ENCODE results near the gene VSTM2A.
A peak's percentile ranks its signal among the peaks of the same experiment; 100 is the strongest.

The VSTM2A gene

DNA sequence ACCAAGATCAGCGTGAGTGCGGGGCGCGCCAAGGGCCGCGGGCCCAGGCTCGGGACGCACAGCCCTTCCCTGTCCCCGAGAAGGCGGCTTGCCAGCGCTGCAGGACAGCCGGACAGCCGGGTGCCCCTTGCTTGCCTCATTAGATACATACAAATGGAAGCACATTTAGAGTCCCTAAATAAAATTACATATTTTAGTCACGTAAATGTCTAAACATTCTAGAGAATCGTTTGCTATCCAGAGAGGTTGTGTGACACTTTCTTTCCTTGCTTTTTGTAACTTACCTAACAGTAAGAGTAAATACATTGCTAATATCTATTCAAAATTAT lies 4.8 kb downstream of the VSTM2A start:
- Histone ChIP-seq H3K9me3 (ENCODE audit: control insufficient read depth, low read length) (no peaks in the 10 kb centered on the region), H3K36me3 (ENCODE audit: control insufficient read depth, insufficient read depth, low read length) (no peaks in the 10 kb centered on the region), H3K27me3 (ENCODE audit: control insufficient read depth, insufficient read depth, low read length, poor library complexity, severe bottlenecking) (peaks cover 65% of the 10 kb centered on the region), H3K4me1 (ENCODE audit: control insufficient read depth, insufficient read depth, low read length) (peaks cover 3% of the 10 kb centered on the region), H3K4me3 (ENCODE audit: insufficient read depth, low read depth, low read length) (peak overlapping the region; percentile 48), H3K27ac (ENCODE audit: insufficient read depth, low read depth, low read length, poor library complexity, severe bottlenecking) (no peak overlapping the region)
- 0% methylated on average over 13 to 15 of the region's 15 CpGs for WGBS, 2 experiments

DNA sequence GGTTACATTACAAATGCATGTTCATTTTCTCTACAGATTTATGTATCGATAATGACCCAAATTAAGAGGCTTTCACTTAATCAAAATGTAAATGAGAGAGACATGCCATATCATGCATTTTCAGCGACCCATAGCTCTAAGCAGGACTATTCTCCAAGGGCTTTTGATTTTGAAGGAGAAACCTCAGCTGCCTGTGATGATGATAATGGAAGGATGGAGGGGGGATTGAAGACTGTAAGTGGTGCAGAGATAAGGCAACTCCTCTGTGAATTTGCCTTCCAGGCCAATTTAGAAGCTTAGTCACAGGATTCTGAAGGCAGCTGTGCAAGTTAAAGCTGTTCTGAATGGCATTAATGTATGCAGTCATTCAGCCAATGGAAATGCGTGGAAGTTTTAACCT lies 8.3 kb downstream of the VSTM2A start:
- WGBS, 2 experiments, result 92 to 94% methylated on average over 3 of the region's 3 CpGs
- H3K9me3 ChIP-seq (ENCODE audit: control insufficient read depth, low read length), result no peaks in the 10 kb centered on the region
- no peak overlapping the region for H3K4me3 ChIP-seq (ENCODE audit: insufficient read depth, low read depth, low read length)
- H3K27me3 ChIP-seq (ENCODE audit: control insufficient read depth, insufficient read depth, low read length, poor library complexity, severe bottlenecking), result peaks cover 30% of the 10 kb centered on the region
- H3K36me3 ChIP-seq (ENCODE audit: control insufficient read depth, insufficient read depth, low read length), result no peaks in the 10 kb centered on the region
- H3K4me1 ChIP-seq (ENCODE audit: control insufficient read depth, insufficient read depth, low read length), result no peaks in the 10 kb centered on the region
- no peak overlapping the region for H3K27ac ChIP-seq (ENCODE audit: insufficient read depth, low read depth, low read length, poor library complexity, severe bottlenecking)

GRCh38 chr7:54556121-54556520 lies 13.9 kb downstream of the VSTM2A start:
- H3K27me3 ChIP-seq (ENCODE audit: control insufficient read depth, insufficient read depth, low read length, poor library complexity, severe bottlenecking), result no peaks in the 10 kb centered on the region
- H3K36me3 ChIP-seq (ENCODE audit: control insufficient read depth, insufficient read depth, low read length), result no peaks in the 10 kb centered on the region
- H3K9me3 ChIP-seq (ENCODE audit: control insufficient read depth, low read length), result no peaks in the 10 kb centered on the region
- no peak overlapping the region for H3K27ac ChIP-seq (ENCODE audit: insufficient read depth, low read depth, low read length, poor library complexity, severe bottlenecking)
- no peak overlapping the region for H3K4me3 ChIP-seq (ENCODE audit: insufficient read depth, low read depth, low read length)
- no peaks in the 10 kb centered on the region for H3K4me1 ChIP-seq (ENCODE audit: control insufficient read depth, insufficient read depth, low read length)
- WGBS, 2 experiments, result 43 to 50% methylated on average over 1 of the region's 1 CpG

DNA sequence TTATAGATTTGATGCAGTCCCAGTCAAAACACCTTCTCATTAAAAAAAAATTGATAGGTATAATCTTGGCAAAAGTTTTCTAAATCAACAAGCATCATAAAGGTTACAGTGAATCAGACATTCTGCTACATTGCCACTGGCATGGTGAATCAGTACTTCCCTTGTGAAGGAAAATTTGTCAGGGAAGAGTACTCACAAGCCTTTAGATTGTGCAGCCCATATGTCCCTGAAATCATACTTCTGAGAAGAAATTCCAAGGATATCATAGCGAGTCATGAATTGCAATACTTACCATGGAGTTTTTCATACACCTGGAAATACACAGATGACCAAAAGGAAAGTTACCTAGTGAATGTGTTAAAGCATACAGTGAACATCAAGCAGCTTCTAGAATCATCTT lies 17.2 kb downstream of the VSTM2A start:
- Histone ChIP-seq H3K4me3 (ENCODE audit: insufficient read depth, low read depth, low read length) (no peak overlapping the region), H3K27ac (ENCODE audit: insufficient read depth, low read depth, low read length, poor library complexity, severe bottlenecking) (no peak overlapping the region), H3K4me1 (ENCODE audit: control insufficient read depth, insufficient read depth, low read length) (no peaks in the 10 kb centered on the region), H3K27me3 (ENCODE audit: control insufficient read depth, insufficient read depth, low read length, poor library complexity, severe bottlenecking) (no peaks in the 10 kb centered on the region), H3K36me3 (ENCODE audit: control insufficient read depth, insufficient read depth, low read length) (no peaks in the 10 kb centered on the region), H3K9me3 (ENCODE audit: control insufficient read depth, low read length) (no peaks in the 10 kb centered on the region)
- WGBS, 2 experiments, result 96 to 100% methylated on average over 1 of the region's 1 CpG

DNA sequence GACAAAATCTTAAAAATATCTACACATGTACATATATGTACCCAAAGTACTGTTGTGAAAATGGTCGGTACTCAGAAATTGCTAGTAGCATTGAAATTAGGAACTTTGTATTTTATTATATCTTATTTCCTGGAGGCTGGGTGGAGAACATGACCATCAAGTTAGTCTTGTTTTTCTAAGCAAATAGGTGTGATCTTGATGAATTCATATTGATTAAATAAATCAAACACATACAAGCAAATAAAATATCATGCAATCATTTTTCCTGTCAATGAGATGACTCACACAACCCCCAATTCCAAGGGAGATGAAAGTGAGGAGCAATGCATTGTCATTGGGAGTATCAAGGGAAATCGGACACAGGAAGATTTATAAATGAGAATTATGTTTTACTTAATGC lies 18.0 kb downstream of the VSTM2A start:
- WGBS, 2 experiments, result 78 to 100% methylated on average over 1 to 2 of the region's 2 CpGs
- Histone ChIP-seq H3K27me3 (ENCODE audit: control insufficient read depth, insufficient read depth, low read length, poor library complexity, severe bottlenecking) (no peaks in the 10 kb centered on the region), H3K27ac (ENCODE audit: insufficient read depth, low read depth, low read length, poor library complexity, severe bottlenecking) (no peak overlapping the region), H3K9me3 (ENCODE audit: control insufficient read depth, low read length) (no peaks in the 10 kb centered on the region), H3K4me1 (ENCODE audit: control insufficient read depth, insufficient read depth, low read length) (no peaks in the 10 kb centered on the region), H3K4me3 (ENCODE audit: insufficient read depth, low read depth, low read length) (no peak overlapping the region), H3K36me3 (ENCODE audit: control insufficient read depth, insufficient read depth, low read length) (no peaks in the 10 kb centered on the region)

DNA sequence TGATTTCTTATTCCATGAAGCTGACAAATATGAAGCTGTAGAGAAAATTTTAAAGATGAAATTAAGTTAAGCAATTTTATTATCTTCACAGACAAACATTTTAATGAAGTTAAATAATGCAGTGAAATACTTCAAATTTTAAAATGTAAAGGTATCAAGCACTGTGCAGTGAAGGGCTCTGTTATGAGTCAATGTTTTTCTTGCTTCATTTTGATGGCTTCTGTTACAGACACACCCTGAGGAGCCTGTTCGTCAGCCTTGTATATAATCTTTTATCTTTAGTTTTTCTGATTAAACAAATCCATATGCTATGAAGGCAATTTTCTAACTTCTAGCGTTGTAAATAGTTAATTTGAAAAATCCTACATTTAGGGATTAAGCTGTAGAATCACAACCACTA lies 18.5 kb downstream of the VSTM2A start:
- Histone ChIP-seq H3K27me3 (ENCODE audit: control insufficient read depth, insufficient read depth, low read length, poor library complexity, severe bottlenecking) (no peaks in the 10 kb centered on the region), H3K9me3 (ENCODE audit: control insufficient read depth, low read length) (no peaks in the 10 kb centered on the region), H3K36me3 (ENCODE audit: control insufficient read depth, insufficient read depth, low read length) (no peaks in the 10 kb centered on the region), H3K27ac (ENCODE audit: insufficient read depth, low read depth, low read length, poor library complexity, severe bottlenecking) (no peak overlapping the region), H3K4me1 (ENCODE audit: control insufficient read depth, insufficient read depth, low read length) (no peaks in the 10 kb centered on the region), H3K4me3 (ENCODE audit: insufficient read depth, low read depth, low read length) (no peak overlapping the region)
- WGBS, 2 experiments, result no CpG with 5 or more reads among the region's 2 CpGs

GRCh38 chr7:54563329-54563916 lies 21.2 kb downstream of the VSTM2A start:
- Histone ChIP-seq H3K9me3 (ENCODE audit: control insufficient read depth, low read length) (no peaks in the 10 kb centered on the region), H3K4me1 (ENCODE audit: control insufficient read depth, insufficient read depth, low read length) (peaks cover 2% of the 10 kb centered on the region), H3K27ac (ENCODE audit: insufficient read depth, low read depth, low read length, poor library complexity, severe bottlenecking) (no peak overlapping the region), H3K4me3 (ENCODE audit: insufficient read depth, low read depth, low read length) (no peak overlapping the region), H3K36me3 (ENCODE audit: control insufficient read depth, insufficient read depth, low read length) (no peaks in the 10 kb centered on the region), H3K27me3 (ENCODE audit: control insufficient read depth, insufficient read depth, low read length, poor library complexity, severe bottlenecking) (no peaks in the 10 kb centered on the region)
- 90 to 92% methylated on average over 4 to 5 of the region's 5 CpGs for WGBS, 2 experiments

- Histone ChIP-seq H3K36me3 (ENCODE audit: control insufficient read depth, insufficient read depth, low read length) (no peaks in the 10 kb centered on the region), H3K27me3 (ENCODE audit: control insufficient read depth, insufficient read depth, low read length, poor library complexity, severe bottlenecking) (no peaks in the 10 kb centered on the region), H3K9me3 (ENCODE audit: control insufficient read depth, low read length) (no peaks in the 10 kb centered on the region), H3K4me3 (ENCODE audit: insufficient read depth, low read depth, low read length) (no peak overlapping the region), H3K4me1 (ENCODE audit: control insufficient read depth, insufficient read depth, low read length) (peaks cover 2% of the 10 kb centered on the region), H3K27ac (ENCODE audit: insufficient read depth, low read depth, low read length, poor library complexity, severe bottlenecking) (no peak overlapping the region)
- WGBS, 2 experiments, result 95% methylated on average over 7 of the region's 7 CpGs
These were observed 23.3 kb downstream of the VSTM2A start for GRCh38 chr7:54565432-54565831.

- 90 to 93% methylated on average over 2 of the region's 2 CpGs for WGBS, 2 experiments
- no peaks in the 10 kb centered on the region for H3K9me3 ChIP-seq (ENCODE audit: control insufficient read depth, low read length)
These were observed 39.3 kb downstream of the VSTM2A start for GRCh38 chr7:54581511-54581910.

DNA sequence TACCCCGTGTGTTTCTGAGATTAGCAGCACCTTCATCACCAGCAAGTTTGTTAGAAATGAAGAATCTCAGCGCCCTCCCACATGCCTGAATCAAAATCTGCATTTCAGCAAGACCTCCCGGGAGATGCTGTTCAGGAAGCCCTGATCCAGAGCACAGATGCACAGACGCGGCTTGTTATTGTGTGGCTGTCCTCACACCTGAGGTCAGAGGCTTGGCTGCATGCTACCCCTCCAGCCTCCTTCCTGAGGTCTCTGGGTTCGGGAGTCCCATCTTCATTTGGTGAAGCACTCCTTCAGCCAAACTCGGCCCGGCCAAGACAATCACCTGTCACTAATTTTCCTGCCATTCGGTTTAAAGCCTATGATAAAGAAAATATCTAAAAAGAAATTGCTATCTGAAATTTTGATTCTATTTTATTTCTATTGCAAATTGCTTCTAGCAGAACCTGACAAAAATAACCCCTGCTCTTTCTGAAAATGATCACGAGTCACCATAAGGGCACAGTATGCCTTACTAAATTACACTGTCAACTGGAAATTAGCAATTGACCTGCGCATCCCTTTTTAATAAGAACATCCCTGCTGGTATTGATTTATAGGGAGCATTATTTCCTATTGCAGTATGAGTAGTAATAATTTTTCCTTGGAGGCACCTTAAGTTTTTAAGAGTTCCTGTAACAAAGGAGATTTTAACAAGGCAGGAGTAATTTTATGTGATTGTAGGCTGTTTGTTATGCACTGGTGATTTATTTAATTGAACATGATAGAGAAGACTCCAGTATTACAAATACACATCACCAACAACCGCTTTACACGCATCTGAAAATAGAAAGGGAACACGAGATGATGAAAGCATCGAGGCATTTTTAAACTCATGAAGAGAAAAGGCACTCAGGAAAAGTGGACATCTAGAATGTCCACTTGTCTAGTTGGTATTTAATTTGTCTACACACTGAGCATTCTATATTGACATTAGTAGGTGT lies 49.5 kb downstream of the VSTM2A start:
- Histone ChIP-seq H3K9me3 (ENCODE audit: control insufficient read depth, low read length) (no peaks in the 10 kb centered on the region), H3K27ac (ENCODE audit: insufficient read depth, low read depth, low read length, poor library complexity, severe bottlenecking) (no peak overlapping the region), H3K27me3 (ENCODE audit: control insufficient read depth, insufficient read depth, low read length, poor library complexity, severe bottlenecking) (no peaks in the 10 kb centered on the region), H3K36me3 (ENCODE audit: control insufficient read depth, insufficient read depth, low read length) (no peaks in the 10 kb centered on the region), H3K4me1 (ENCODE audit: control insufficient read depth, insufficient read depth, low read length) (no peaks in the 10 kb centered on the region), H3K4me3 (ENCODE audit: insufficient read depth, low read depth, low read length) (no peak overlapping the region)
- whole genome bisulfite sequencing, 2 experiments, result 89 to 92% methylated on average over 12 to 14 of the region's 15 CpGs

More at GRCh38 chr7:54581511-54581910, 39.3 kb downstream of the VSTM2A start:
- Histone ChIP-seq H3K27me3 (ENCODE audit: control insufficient read depth, insufficient read depth, low read length, poor library complexity, severe bottlenecking) (no peaks in the 10 kb centered on the region), H3K4me1 (ENCODE audit: control insufficient read depth, insufficient read depth, low read length) (no peaks in the 10 kb centered on the region), H3K36me3 (ENCODE audit: control insufficient read depth, insufficient read depth, low read length) (no peaks in the 10 kb centered on the region), H3K4me3 (ENCODE audit: insufficient read depth, low read depth, low read length) (no peak overlapping the region), H3K27ac (ENCODE audit: insufficient read depth, low read depth, low read length, poor library complexity, severe bottlenecking) (no peak overlapping the region)

Measured in ectodermal cell (in vitro differentiated cells).